Liver (tissue), 9 donors: Measurements from ENCODE around the gene CCDC30. TPM values are rescaled to one million over a fixed set of nuclear protein-coding genes. Genes with fewer than 3 reads are reported as not detected.

Experiments used
- DNase-seq: peaks from one replicate; pipeline ENCODE4 v3.0.0-alpha.2; 2017; ENCODE audit warnings: low spot score
- H3K27ac ChIP-seq, 2 donors: one replicate each; pipeline ENCODE4 v1.7.0; 2013; ENCODE audit warnings: inconsistent platforms in 2 of 2, low read length in 2 of 2, control low read depth in 1 of 2, low read depth in 1 of 2, mild to moderate bottlenecking in 1 of 2
- H3K27me3 ChIP-seq, 4 donors: one replicate each; pipeline versions ENCODE4 v1.6.1 to v1.7.0; 2013; ENCODE audit warnings: low read length in 3 of 4, inconsistent platforms in 1 of 4, mild to moderate bottlenecking in 1 of 4, moderate library complexity in 1 of 4; ENCODE audit not compliant: control insufficient read depth in 4 of 4, insufficient read depth in 4 of 4
- H3K36me3 ChIP-seq, 4 donors: one replicate each; pipeline versions ENCODE4 v1.6.1 to v1.7.0; 2013; ENCODE audit warnings: low read length in 3 of 4, mild to moderate bottlenecking in 3 of 4, low read depth in 1 of 4, moderate library complexity in 1 of 4; ENCODE audit not compliant: control insufficient read depth in 4 of 4, insufficient read depth in 3 of 4
- H3K4me1 ChIP-seq, 4 donors: one replicate each; pipeline versions ENCODE4 v1.6.1 to v1.7.0; 2013; ENCODE audit warnings: low read length in 3 of 4, mild to moderate bottlenecking in 3 of 4, moderate library complexity in 1 of 4; ENCODE audit not compliant: control insufficient read depth in 4 of 4, insufficient read depth in 4 of 4
- H3K4me3 ChIP-seq, 3 donors: one replicate each; pipeline versions ENCODE4 v1.6.1 to v1.7.0; 2013; ENCODE audit warnings: low read length in 3 of 3, control low read depth in 1 of 3, low read depth in 1 of 3, mild to moderate bottlenecking in 1 of 3
- H3K9ac ChIP-seq, 2 donors: one replicate each; pipeline ENCODE4 v1.7.0; 2013; ENCODE audit warnings: low read length in 2 of 2, mild to moderate bottlenecking in 2 of 2, moderate library complexity in 2 of 2, control low read depth in 1 of 2, low read depth in 1 of 2
- H3K9me3 ChIP-seq, 4 donors: one replicate each; pipeline versions ENCODE4 v1.6.1 to v1.7.0; 2013; ENCODE audit warnings: low read length in 3 of 4; ENCODE audit not compliant: control insufficient read depth in 4 of 4
- EGR1 ChIP-seq, 2 donors: IDR thresholded peaks; 2 replicates each; pipeline ENCODE4 v1.6.1; 2016 to 2018; ENCODE audit warnings: antibody characterized with exemption in 2 of 2, low read depth in 2 of 2
- FOXA2 ChIP-seq: IDR thresholded peaks from 2 replicates; pipeline ENCODE4 v1.6.1; 2016; ENCODE audit warnings: antibody characterized with exemption
- GABPA ChIP-seq, 2 donors: IDR thresholded peaks in 1 of 2; conservative IDR thresholded peaks in 1 of 2; 2 replicates each; pipeline ENCODE4 v1.6.1; 2016; ENCODE audit warnings: antibody characterized with exemption in 2 of 2, mild to moderate bottlenecking in 1 of 2, moderate library complexity in 1 of 2
- HNF4A ChIP-seq, 2 donors: conservative IDR thresholded peaks; 2 replicates each; pipeline ENCODE4 v1.6.1; 2016; ENCODE audit warnings: antibody characterized with exemption in 2 of 2, mild to moderate bottlenecking in 2 of 2
- HNF4G ChIP-seq: IDR thresholded peaks from 2 replicates; pipeline ENCODE4 v1.6.1; 2016; ENCODE audit warnings: antibody characterized with exemption
- JUND ChIP-seq, 2 donors: IDR thresholded peaks; 2 replicates each; pipeline ENCODE4 v1.6.1; 2016; ENCODE audit warnings: antibody characterized with exemption in 2 of 2
- RAD21 ChIP-seq, 2 donors: IDR thresholded peaks; 2 replicates each; pipeline ENCODE4 v1.6.1; 2016; ENCODE audit warnings: antibody characterized with exemption in 2 of 2, mild to moderate bottlenecking in 2 of 2
- SP1 ChIP-seq: IDR thresholded peaks from 2 replicates; pipeline ENCODE4 v1.6.1; 2018; ENCODE audit warnings: antibody characterized with exemption, mild to moderate bottlenecking
- TAF1 ChIP-seq: conservative IDR thresholded peaks from 2 replicates; pipeline ENCODE4 v1.6.1; 2016; ENCODE audit warnings: antibody characterized with exemption, mild to moderate bottlenecking
- YY1 ChIP-seq: IDR thresholded peaks from 2 replicates; pipeline ENCODE4 v1.6.1; 2016; ENCODE audit warnings: antibody characterized with exemption, mild to moderate bottlenecking
- WGBS: extraction: QIAGEN DNeasy Blood & Tissue Kit; methylation state at CpG from one replicate; pipeline ENCODE4 v1.1.7; 2013; 5-methylcytosine and 5-hydroxymethylcytosine counted together
- polyA plus RNA-seq, 2 donors: library from polyadenylated mRNA; stranded (reverse) in 1 of 2; unstranded in 1 of 2; fragments of 200-250 nt in 1 of 2; fragments of >200 nt in 1 of 2; fragmentation: Nextera tagmentation in 1 of 2; extraction: Ambion mirVana in 1 of 2; gene quantifications; one replicate each; pipeline versions ENCODE4 v1.2.1 to v1.2.3, GENCODE V29; 2013 to 2015
- total RNA-seq, 2 donors: library from RNA; depleted of rRNA; stranded (reverse); fragments of >200 nt; gene quantifications; one replicate each; pipeline ENCODE4 v1.2.3, GENCODE V29; 2014
- TF ChIP-seq, protein P1 (sequence below): IDR thresholded peaks from 2 replicates; pipeline ENCODE4 v1.6.1; 2016; ENCODE audit warnings: antibody characterized with exemption
- TF ChIP-seq, protein P2 (sequence below): IDR thresholded peaks from 2 replicates; pipeline ENCODE4 v1.6.1; 2016; ENCODE audit warnings: antibody characterized with exemption
- TF ChIP-seq, protein P3 (sequence below): IDR thresholded peaks from 2 replicates; pipeline ENCODE4 v1.6.1; 2016; ENCODE audit warnings: antibody characterized with exemption
- TF ChIP-seq, protein P4 (sequence below): fragments of 150-350 bp; IDR thresholded peaks from 2 replicates; pipeline ENCODE4 v1.5.1; 2017; ENCODE audit warnings: improper control_type of control experiment, low read depth, low read length; ENCODE audit not compliant: missing input control
- TF ChIP-seq, protein P5 (sequence below): IDR thresholded peaks from 2 replicates; pipeline ENCODE4 v1.6.1; 2016; ENCODE audit warnings: antibody characterized with exemption, mild to moderate bottlenecking
- donor health status: healthy.
- donor health status: healthy.
- donor health status: healthy.
- donor health status: healthy.
- donor health status: healthy.

The CCDC30 gene
- total and polyA plus RNA-seq, 4 donors = 0.07 to 2.0 (median 1.3) TPM

DNA sequence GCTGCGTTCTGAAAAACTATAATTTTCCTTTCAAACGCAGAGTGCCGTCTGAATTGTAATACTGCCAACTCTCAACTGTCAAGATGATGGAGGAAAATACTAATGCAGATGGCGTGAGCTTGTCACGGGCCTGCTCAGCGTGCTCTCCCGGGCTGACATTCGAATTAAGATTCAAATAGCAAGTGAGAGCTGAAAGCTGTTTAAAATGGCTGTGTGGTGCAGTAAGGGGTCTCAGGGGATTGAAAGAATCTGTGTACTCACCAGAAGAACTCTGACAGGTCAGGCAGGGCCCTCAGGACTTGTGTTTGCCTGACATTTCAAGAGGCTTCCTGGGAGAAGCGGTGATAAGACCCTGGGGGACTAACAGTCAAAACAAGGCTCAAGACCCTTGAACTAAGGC, 40.3 kb upstream of the CCDC30 start:
- TF ChIP-seq YY1 = no peak
- TF ChIP-seq HNF4G = no peak
- no peak for TF ChIP-seq RAD21 (IDR thresholded peaks at IDR 0.05)
- TF ChIP-seq, protein P1, sequence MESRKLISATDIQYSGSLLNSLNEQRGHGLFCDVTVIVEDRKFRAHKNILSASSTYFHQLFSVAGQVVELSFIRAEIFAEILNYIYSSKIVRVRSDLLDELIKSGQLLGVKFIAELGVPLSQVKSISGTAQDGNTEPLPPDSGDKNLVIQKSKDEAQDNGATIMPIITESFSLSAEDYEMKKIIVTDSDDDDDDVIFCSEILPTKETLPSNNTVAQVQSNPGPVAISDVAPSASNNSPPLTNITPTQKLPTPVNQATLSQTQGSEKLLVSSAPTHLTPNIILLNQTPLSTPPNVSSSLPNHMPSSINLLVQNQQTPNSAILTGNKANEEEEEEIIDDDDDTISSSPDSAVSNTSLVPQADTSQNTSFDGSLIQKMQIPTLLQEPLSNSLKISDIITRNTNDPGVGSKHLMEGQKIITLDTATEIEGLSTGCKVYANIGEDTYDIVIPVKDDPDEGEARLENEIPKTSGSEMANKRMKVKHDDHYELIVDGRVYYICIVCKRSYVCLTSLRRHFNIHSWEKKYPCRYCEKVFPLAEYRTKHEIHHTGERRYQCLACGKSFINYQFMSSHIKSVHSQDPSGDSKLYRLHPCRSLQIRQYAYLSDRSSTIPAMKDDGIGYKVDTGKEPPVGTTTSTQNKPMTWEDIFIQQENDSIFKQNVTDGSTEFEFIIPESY = no peak
- TF ChIP-seq JUND (IDR thresholded peaks at IDR 0.05) = no peak
- TF ChIP-seq FOXA2 = no peak
- TF ChIP-seq HNF4A (conservative IDR thresholded peaks at IDR 0.05) = no peak
- TF ChIP-seq, protein P2, sequence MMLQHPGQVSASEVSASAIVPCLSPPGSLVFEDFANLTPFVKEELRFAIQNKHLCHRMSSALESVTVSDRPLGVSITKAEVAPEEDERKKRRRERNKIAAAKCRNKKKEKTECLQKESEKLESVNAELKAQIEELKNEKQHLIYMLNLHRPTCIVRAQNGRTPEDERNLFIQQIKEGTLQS = no peak
- TF ChIP-seq GABPA (IDR thresholded peaks at IDR 0.05 in 1 of 2, conservative IDR thresholded peaks at IDR 0.05 in 1 of 2) = no peak
- TF ChIP-seq, protein P3, sequence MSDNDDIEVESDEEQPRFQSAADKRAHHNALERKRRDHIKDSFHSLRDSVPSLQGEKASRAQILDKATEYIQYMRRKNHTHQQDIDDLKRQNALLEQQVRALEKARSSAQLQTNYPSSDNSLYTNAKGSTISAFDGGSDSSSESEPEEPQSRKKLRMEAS = no peak
- TF ChIP-seq, protein P4, sequence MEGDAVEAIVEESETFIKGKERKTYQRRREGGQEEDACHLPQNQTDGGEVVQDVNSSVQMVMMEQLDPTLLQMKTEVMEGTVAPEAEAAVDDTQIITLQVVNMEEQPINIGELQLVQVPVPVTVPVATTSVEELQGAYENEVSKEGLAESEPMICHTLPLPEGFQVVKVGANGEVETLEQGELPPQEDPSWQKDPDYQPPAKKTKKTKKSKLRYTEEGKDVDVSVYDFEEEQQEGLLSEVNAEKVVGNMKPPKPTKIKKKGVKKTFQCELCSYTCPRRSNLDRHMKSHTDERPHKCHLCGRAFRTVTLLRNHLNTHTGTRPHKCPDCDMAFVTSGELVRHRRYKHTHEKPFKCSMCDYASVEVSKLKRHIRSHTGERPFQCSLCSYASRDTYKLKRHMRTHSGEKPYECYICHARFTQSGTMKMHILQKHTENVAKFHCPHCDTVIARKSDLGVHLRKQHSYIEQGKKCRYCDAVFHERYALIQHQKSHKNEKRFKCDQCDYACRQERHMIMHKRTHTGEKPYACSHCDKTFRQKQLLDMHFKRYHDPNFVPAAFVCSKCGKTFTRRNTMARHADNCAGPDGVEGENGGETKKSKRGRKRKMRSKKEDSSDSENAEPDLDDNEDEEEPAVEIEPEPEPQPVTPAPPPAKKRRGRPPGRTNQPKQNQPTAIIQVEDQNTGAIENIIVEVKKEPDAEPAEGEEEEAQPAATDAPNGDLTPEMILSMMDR = no peak
- TF ChIP-seq, protein P5, sequence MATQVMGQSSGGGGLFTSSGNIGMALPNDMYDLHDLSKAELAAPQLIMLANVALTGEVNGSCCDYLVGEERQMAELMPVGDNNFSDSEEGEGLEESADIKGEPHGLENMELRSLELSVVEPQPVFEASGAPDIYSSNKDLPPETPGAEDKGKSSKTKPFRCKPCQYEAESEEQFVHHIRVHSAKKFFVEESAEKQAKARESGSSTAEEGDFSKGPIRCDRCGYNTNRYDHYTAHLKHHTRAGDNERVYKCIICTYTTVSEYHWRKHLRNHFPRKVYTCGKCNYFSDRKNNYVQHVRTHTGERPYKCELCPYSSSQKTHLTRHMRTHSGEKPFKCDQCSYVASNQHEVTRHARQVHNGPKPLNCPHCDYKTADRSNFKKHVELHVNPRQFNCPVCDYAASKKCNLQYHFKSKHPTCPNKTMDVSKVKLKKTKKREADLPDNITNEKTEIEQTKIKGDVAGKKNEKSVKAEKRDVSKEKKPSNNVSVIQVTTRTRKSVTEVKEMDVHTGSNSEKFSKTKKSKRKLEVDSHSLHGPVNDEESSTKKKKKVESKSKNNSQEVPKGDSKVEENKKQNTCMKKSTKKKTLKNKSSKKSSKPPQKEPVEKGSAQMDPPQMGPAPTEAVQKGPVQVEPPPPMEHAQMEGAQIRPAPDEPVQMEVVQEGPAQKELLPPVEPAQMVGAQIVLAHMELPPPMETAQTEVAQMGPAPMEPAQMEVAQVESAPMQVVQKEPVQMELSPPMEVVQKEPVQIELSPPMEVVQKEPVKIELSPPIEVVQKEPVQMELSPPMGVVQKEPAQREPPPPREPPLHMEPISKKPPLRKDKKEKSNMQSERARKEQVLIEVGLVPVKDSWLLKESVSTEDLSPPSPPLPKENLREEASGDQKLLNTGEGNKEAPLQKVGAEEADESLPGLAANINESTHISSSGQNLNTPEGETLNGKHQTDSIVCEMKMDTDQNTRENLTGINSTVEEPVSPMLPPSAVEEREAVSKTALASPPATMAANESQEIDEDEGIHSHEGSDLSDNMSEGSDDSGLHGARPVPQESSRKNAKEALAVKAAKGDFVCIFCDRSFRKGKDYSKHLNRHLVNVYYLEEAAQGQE = no peak
- DNase-seq = no peak

DNA sequence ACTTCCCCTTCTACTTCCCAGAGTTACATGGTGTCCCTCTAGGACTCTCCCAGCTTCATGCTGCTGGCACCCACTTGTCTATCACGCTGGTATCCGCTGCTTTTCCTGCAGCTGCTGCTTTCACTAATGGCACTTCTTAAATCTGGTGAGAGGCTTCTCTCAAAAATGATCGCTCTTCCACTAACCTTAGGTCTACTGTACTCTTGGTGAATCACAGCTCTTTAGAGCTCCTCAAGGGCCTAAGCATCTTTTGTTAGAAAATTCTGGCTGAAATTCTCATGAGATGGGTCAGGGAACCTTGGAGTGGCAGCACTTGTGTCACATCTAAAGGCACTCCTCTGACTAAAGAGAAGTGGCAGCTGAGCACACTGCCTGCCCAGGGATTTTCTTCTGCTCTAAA, 39.4 kb upstream of the CCDC30 start:
- Histone ChIP-seq H3K36me3 (no peaks in the 10 kb centered on the region), H3K27me3 (no peaks in the 10 kb centered on the region), H3K9ac (no peak overlapping the region), H3K27ac (no peak overlapping the region), H3K4me3 (no peak overlapping the region), H3K4me1 (peaks cover 0 to 17% (median 13%) of the 10 kb centered on the region in 4 donors), H3K9me3 (no peaks in the 10 kb centered on the region)
- no peak for TF ChIP-seq RAD21 (IDR thresholded peaks at IDR 0.05)
- no peak for TF ChIP-seq SP1
- no peak for TF ChIP-seq EGR1 (IDR thresholded peaks at IDR 0.05; ENCODE audit: low read depth in 2 of 2)
- TF ChIP-seq YY1 = no peak
- TF ChIP-seq, protein P1 = no peak
- TF ChIP-seq, protein P5 = no peak
- no peak for TF ChIP-seq TAF1
- no peak for TF ChIP-seq FOXA2
- TF ChIP-seq GABPA (IDR thresholded peaks at IDR 0.05 in 1 of 2, conservative IDR thresholded peaks at IDR 0.05 in 1 of 2) = no peak
- no peak for DNase-seq
- 96% methylated on average over 3 of the region's 3 CpGs for WGBS

More for the DNA sequence above, 40.3 kb upstream of the CCDC30 start:
- H3K4me3 ChIP-seq = no peak overlapping the region
- H3K27me3 ChIP-seq = no peaks in the 10 kb centered on the region
- H3K4me1 ChIP-seq = peaks cover 0 to 17% (median 13%) of the 10 kb centered on the region in 4 donors
- WGBS = 83% methylated on average over 9 of the region's 9 CpGs
- H3K27ac ChIP-seq = no peak overlapping the region
- H3K9me3 ChIP-seq = no peaks in the 10 kb centered on the region
- H3K36me3 ChIP-seq = no peaks in the 10 kb centered on the region
- no peak overlapping the region for H3K9ac ChIP-seq
